ENCODE measurements around the gene AXDND1.

Gene AXDND1

DNA sequence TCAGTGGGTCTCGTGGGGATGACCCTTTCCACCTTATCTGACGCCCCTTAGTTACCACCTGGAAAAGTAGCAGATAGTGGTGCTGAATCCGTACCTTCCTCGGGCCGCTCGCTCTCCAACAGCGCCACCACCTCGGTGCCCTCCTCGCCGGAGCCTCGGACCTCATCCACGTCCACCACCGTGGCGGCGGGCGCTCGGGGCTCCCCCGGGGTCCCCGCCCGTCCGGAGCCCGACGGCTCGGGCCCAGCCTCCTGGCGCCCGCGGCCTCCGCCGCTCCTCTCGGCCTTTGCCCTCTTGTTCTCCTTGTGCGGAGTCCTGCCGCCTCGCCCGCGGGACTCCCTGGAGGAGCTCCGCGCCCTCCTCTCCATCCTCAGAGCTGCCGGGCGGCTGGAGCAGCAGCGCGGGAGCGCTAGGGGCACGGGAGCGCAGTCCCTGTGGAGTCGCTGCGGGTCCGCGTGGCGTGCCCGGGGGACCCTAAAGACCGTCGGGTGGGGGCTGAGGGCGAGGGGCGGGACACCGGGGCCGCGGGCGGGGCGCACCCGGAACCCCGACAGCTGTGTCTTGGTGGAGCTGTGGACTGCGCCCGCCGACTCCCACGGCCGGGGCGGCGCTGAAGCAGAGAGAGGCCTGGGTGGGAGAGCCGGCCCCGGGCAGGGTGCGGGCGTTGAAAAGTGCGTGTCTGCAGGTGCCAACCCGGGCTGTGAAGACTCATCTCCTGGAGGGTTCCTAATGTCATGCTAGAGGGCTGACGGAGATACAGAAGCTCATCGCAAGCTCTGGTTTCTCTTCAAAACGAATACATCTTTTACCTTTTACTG is 209.9 kb downstream of the AXDND1 start, which contains the start of gene NPHS2:
TSS of gene NPHS2 (minus strand) at position 452 of the 818 bp plus-strand sequence. CDS start at position 368, 84 bp downstream.
- DNase-seq (ENCODE audit: low spot score): peak; percentile 56

DNA sequence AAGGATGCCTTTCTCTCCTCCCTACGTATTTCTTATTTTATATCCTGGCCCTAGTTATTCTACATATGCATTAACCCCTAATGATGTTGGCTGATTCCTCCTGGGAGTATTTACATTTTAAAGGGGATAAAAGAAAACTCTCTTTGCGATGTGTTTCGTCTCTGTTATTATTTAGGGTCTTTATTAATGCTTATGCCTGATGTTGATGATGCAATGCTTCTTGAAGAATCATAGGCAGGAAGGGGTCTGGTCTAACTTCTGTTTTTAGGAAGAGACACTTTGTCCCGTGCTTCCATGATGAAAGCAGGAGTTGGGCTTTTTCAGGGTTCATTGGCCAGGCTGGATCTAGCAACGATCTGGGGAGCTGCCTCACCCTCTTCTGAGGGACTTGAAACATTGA is 210.7 kb downstream of the AXDND1 start:
- DNase-seq (ENCODE audit: low spot score): no peak

DNA sequence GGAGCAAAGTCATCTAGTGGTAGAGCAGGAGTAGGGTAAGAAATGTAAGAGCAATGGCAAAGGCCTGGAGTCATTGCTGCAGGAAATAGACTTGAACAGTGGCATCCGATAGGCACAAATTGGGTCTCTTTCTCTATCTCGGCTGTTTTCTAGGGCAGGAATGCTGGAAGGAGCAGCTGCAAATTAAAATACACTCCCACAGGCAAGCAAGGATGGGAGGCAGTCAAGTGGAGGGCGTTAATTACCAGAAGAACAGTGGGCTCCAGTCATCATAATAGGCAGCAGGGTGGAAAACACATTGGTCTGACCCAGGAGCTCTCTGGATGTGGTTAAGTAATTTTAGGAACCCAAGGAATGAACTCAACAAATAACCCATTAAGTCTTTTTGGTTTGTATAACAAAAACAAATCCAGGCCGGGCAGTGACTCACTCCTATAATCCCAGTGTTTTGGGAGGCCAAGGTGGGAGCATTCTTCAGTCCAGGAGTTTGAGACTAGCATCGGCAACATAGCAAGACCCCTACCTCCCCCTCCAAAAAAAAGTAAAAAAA is 218.1 kb downstream of the AXDND1 start:
- no peak for DNase-seq (ENCODE audit: low spot score)

DNA sequence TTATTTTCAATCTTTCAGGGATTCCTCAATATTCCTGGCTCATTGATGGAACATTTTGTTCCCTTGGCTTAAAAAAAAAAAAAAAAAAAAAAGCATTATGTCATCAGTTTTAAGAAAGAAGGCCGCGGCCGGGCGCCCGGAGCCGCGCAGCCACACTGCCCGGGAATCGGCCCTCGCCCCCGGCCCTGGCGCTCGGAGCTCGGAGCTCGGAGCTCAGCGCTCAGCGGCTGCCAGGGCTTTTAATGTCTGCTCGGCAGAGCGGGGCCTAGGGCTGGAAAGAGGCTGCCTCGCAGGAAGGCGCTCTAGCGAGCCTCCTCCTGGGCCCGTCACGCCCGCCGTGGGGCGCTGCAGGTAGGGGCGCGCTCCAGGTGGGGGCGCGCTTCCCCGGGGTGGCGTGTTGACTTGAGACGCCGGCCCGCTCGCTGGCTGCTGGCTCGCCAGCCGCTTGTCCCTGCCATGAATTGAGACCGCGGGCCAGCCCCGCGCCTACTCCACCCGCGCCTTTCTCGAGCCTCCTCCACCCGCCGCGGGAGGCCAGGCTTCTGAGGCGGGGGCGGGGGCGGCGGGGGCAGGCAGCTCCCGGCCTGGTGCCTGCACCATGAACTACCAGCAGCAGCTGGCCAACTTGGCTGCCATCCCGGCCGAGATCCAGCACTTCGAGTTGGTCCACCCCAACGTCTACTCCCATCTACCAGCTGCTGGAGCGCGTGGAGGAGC is 220.5 kb downstream of the AXDND1 start:
- DNase-seq (ENCODE audit: low spot score): peak; percentile 82

DNA sequence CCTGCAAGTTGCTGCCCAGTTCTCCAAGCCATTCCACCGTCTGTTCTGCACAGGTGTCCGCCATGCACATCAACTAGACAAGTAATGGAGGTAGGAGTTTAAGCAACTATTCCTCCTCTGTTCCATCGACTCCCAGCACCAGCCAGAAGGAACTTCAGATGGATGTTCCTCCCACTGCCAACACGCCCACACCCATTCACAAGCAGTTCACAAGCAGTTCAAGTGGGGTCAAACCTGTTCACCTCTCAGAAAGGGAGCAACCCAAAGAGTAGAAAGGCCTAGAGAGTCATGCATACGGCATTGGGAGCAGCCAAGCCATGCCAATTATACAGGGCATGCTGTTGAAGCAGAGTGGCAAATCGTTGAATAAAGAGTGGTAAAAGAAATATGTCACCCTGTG is 221.6 kb downstream of the AXDND1 start:
- DNase-seq (ENCODE audit: low spot score): no peak

DNA sequence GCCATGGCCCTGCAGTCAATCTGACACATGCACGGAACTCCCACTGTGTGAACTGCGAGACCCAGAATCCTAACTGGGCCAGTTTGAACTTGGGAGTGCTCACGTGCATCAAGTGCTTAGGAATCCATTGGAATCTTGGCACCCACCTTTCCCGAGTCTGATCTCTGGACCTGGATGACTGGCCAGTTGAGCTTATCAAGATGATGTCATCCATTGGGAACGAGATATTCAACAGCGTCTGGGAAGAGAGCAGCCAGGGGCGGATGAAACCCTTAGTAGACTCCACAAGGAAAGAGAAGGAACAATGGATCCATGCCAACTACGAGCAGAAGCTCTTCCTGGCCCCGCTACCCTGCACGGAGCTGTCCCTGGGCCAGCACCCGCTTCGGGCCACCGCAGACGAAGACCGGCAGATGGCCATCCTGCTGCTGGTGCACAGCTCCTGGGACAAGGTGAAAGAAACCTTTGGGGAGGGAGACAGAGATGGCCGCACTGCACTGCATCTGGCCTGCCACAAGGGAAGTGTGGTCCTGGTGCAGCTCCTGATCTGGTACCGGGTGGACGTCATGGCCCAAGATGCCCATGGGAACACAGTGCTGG is 222.8 kb downstream of the AXDND1 start:
- DNase-seq (ENCODE audit: low spot score): no peak

DNA sequence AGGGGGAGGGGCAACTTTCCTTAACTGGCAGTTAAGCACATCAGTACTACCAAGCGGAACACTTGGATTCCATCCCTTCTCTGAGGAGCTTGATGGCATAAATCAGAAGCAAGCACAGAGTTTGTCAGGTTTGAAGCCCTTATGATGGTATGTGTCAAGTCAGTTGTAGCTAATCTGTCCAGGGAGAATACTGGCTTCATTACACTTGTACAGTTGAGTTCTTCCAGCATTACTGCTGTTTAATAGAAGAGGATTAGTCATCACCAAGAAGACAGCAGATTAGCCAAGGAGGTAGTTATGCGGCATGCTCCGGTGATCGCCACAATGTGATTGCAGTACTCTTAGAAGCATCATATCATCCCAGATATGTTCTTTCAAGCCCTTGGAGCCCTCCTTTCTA is 223.7 kb downstream of the AXDND1 start:
- DNase-seq (ENCODE audit: low spot score): no peak

DNA sequence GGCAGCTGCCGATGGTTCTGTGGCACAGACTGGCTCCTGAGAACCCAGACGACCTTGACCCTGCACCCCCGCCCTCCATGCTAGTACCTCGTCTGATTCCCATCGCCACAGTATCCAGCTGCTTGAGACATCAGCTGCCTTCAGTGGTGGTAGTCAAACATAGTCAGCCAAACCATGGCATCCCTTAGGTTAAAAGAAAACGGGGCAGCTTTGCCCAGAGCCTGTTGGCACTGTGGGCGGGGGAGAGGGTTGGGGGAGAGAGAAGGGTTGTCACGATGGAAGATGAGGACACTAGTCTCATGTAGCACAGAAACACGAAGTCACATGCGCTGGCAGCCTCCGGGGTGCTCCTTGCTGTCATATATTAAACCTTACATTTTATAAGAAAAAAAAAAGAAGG is 224.9 kb downstream of the AXDND1 start:
- no peak for DNase-seq (ENCODE audit: low spot score)

DNA sequence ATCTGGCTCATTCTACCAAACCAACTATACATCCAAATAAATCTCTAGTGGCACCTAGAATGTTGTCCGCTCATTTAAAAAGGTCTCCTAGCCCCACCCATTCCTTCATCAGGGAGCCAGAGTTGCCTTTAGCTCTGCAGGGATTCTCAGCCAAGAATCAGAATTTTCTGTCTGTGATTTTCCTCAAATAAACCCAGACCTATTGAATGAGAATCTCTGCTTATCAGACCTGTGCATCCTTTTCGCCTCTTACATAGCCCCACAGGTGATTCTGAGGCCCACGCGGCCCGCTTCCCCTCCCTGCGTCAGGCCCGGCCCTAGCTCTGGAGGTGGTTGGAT is 225.5 kb downstream of the AXDND1 start:
- DNase-seq (ENCODE audit: low spot score): no peak

DNA sequence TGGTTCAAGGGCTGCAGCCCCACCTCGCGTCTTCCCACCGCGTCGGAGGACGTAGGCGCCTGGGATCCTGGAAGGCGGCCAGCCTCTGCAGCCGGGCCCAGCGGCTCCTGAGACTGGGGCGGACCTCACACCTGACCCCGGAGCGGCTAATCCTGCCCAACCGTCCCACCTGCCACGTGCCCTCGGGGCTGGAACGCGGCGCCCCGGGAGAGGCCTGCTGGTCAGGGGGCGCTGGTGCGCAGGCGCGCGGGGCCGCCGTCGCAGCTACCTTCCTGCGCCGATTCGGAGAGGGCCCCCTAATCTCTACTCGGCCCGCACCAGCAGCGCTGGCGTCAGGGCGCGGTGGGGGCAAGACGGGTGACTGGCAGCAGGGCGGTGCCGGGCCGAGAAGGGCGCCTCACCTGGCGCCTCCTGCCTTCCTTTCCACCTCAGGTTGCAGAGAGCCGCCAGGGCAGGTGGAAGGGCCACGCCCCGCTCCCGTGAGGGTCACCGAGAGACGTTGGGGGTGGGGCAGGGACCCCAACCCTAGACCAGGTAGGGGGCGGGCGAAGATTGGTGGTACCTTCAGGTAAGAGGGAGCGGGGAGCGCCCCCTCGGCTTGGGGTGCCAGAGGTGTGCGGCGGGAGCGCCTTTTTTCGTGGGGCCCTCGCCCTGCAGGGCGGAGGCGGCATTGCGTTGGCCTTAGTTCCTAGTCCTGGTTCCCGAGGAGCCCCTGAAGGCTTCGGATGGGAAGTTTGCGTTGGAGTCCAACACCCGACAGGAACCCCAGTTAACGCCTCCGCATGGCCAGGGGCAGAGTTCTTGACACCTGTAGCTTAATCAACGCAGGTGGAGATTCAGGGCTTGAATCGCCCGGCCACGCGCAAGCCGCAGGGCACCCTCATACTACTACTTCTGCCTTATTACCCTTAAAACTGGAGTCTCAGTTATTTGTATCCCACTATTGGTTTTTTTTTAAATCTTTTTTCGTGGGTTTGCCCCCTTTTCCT is 226.1 kb downstream of the AXDND1 start, which contains the start of gene TDRD5:
TSS of gene TDRD5 (plus strand) at position 241 of the 989 bp plus-strand sequence. CDS start 784 bp downstream, outside the sequence.
- peak; percentile 91 for DNase-seq (ENCODE audit: low spot score)

DNA sequence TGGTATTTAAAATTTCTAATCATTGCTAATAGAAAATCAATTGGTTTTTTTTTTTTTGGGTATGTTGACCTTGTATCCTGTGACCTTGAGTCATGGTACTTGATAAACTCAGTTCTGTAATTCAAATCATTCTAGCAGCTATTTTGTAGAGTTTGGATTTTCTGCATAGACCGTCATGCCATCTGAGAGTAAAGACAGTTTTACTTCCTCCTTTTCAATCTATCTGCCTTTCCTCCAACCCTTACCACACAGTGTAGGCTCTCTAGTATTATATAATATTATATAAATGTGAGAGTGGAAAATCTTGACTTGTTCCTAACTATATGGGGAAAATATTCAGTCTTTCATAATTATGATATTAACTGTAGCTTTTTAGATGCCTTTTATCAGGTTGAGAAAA is 232.9 kb downstream of the AXDND1 start:
- DNase-seq (ENCODE audit: low spot score): no peak

DNA sequence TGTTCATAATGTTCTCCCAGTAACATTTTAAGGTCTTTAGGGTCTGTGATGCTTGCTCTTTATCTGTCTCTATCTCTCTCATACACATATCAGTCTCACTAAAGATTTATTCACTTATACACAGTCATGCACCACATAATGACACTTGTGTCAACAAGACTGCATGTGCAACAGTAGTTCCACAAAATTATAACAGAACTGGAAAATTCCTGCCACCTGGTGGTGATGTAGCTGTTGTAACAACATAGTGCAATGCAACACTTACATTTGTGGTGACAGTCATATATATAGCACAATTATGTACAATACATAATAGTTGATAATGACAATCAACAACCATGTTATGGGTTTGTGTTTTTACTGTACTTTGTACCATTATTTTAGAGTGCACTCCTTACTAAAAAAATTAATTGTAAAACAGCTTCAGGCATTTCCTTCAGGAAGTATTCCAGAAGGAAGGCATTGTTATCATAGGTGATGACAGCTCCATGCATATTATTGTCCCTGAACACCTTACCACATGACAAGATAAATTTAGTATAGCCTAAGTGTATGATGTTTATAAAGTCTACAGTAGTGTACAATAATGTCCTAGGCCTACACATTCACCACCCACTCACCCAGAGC is 234.0 kb downstream of the AXDND1 start:
- DNase-seq (ENCODE audit: low spot score): no peak

DNA sequence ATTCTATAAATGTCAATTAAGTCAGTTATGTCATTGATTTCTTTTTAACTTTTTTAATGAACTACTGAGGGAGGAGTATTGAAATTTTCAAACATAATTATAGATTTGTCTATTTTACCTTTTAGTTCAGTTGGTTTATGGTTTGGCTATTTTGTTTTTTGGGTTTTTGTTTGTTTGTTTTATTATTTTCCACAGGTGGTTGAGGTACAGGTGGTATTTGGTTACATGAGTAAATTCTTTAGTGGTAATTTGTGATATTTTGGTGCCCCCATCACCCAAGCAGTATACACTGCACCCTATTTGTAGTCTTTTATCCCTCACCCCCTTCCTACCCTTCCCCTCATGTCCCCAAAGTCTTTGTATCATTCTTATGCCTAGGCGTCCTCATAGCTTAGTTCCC is 235.3 kb downstream of the AXDND1 start:
- no peak for DNase-seq (ENCODE audit: low spot score)
